ENCODE data around the gene UBE2H. TPM values are rescaled to one million over a fixed set of nuclear protein-coding genes. Genes with fewer than 3 reads are reported as not detected.

Gene UBE2H
- total RNA-seq, 1 donor from 2014 or later = 120 TPM

- no peak for DNase-seq (ENCODE audit: extremely low read depth, low read depth, low spot score)
Measured at GRCh38 chr7:129950933-129951225, 1.9 kb downstream of the UBE2H start.

- DNase-seq (ENCODE audit: extremely low read depth, low read depth, low spot score) = no peak
Measured at GRCh38 chr7:129950191-129950932, 2.4 kb downstream of the UBE2H start.

GRCh38 chr7:129949292-129950133, 3.2 kb downstream of the UBE2H start:
- DNase-seq (ENCODE audit: extremely low read depth, low read depth, low spot score) = no peak

- DNase-seq (ENCODE audit: extremely low read depth, low read depth, low spot score) = no peak
Measured at GRCh38 chr7:129948877-129949291, 3.9 kb downstream of the UBE2H start.

- DNase-seq (ENCODE audit: extremely low read depth, low read depth, low spot score) = no peak
Measured at GRCh38 chr7:129948338-129948737, 4.4 kb downstream of the UBE2H start.

- no peak for DNase-seq (ENCODE audit: extremely low read depth, low read depth, low spot score)
Measured at GRCh38 chr7:129947701-129948100, 5.1 kb downstream of the UBE2H start.

- no peak for DNase-seq (ENCODE audit: extremely low read depth, low read depth, low spot score)
Measured at GRCh38 chr7:129947049-129947448, 5.7 kb downstream of the UBE2H start.

- no peak for DNase-seq (ENCODE audit: extremely low read depth, low read depth, low spot score)
Measured at GRCh38 chr7:129946282-129946681, 6.5 kb downstream of the UBE2H start.

GRCh38 chr7:129943352-129943751, 9.4 kb downstream of the UBE2H start:
- no peak for DNase-seq (ENCODE audit: extremely low read depth, low read depth, low spot score)

GRCh38 chr7:129940329-129940728, 12.4 kb downstream of the UBE2H start:
- DNase-seq (ENCODE audit: extremely low read depth, low read depth, low spot score) = no peak

GRCh38 chr7:129939881-129940280, 12.9 kb downstream of the UBE2H start:
- no peak for DNase-seq (ENCODE audit: extremely low read depth, low read depth, low spot score)

GRCh38 chr7:129933627-129934026, 19.1 kb downstream of the UBE2H start:
- DNase-seq (ENCODE audit: extremely low read depth, low read depth, low spot score) = no peak

- no peak for DNase-seq (ENCODE audit: extremely low read depth, low read depth, low spot score)
Measured at GRCh38 chr7:129926618-129927017, 26.1 kb downstream of the UBE2H start.

- DNase-seq (ENCODE audit: extremely low read depth, low read depth, low spot score) = no peak
Measured at GRCh38 chr7:129925416-129926002, 27.3 kb downstream of the UBE2H start.

- DNase-seq (ENCODE audit: extremely low read depth, low read depth, low spot score) = no peak
Measured at GRCh38 chr7:129924602-129925001, 28.2 kb downstream of the UBE2H start.

GRCh38 chr7:129923709-129924108, 29.1 kb downstream of the UBE2H start:
- no peak for DNase-seq (ENCODE audit: extremely low read depth, low read depth, low spot score)

- DNase-seq (ENCODE audit: extremely low read depth, low read depth, low spot score) = no peak
Measured at GRCh38 chr7:129919492-129919891, 33.3 kb downstream of the UBE2H start.

- DNase-seq (ENCODE audit: extremely low read depth, low read depth, low spot score) = no peak
Measured at GRCh38 chr7:129918922-129919321, 33.8 kb downstream of the UBE2H start.

GRCh38 chr7:129917934-129918333, 34.8 kb downstream of the UBE2H start:
- DNase-seq (ENCODE audit: extremely low read depth, low read depth, low spot score) = no peak

GRCh38 chr7:129914536-129915272, 38.1 kb downstream of the UBE2H start:
- no peak for DNase-seq (ENCODE audit: extremely low read depth, low read depth, low spot score)

- DNase-seq (ENCODE audit: extremely low read depth, low read depth, low spot score) = no peak
Measured at GRCh38 chr7:129913428-129913827, 39.3 kb downstream of the UBE2H start.
